ENCODE results near the gene ZNF429. TPM values are rescaled to one million over a fixed set of nuclear protein-coding genes. Genes with fewer than 3 reads are reported as not detected.
"Not testable (repeated sequence)": the region's sequence is repeated elsewhere in the genome, so short reads cannot be mapped to it uniquely, and the experiment has no call there.

ZNF429 gene
- 10 to 100 TPM; 30.7 to 30.9 TPM for total RNA-seq
- 10 to 100 TPM; 23.0 to 37.8 (median 34.9) TPM for polyA plus RNA-seq
- total RNA-seq = 10.2 to 42.1 (median 23.5) reads per million in 6 experiments

GRCh38 chr19:21505459-21506451 lies at the start of gene ZNF429:
Gene ZNF429 (plus strand): TSS chr19:21505602. CDS start chr19:21505772, 170 bp downstream.
- DNase-seq (peak; percentile 68 to 96 (median 90)), ATAC-seq (peak; percentile 99)
- H3K27me3 Mint-ChIP-seq = no peaks in the 10 kb centered on the region
- POLR2A ChIA-PET = interaction anchor here (0.5 to 2.9 kb wide), 38 partner anchors 9 to 1889 kb away, joined by 3 to 38 read pairs (median 5); partner anchors contain the start of genes ZNF100, ZNF253, ZNF257 and ZNF43
- H3K9me3 Mint-ChIP-seq = peaks cover 0 to 38% (median 4%) of the 10 kb centered on the region in 9 donors
- peaks cover 10 to 54% (median 43%) of the 10 kb centered on the region in 4 donors for H3K4me1 Mint-ChIP-seq
- H3K4me3 Mint-ChIP-seq = peak within 1 kb of the TSS; percentile 99 to 100 (median 100)
- H3K27ac Mint-ChIP-seq = peak within 1 kb of the TSS; percentile 96 to 100 (median 100)
- H3K36me3 Mint-ChIP-seq = peaks cover 14 to 23% (median 18%) of the 10 kb centered on the region in 3 donors

- ATAC-seq (no peak), DNase-seq (no peak)
Observed at GRCh38 chr19:21460686-21461085, 44.7 kb upstream of the ZNF429 start.

GRCh38 chr19:21462540-21462939 lies 42.9 kb upstream of the ZNF429 start:
- POLR2A ChIA-PET = no interaction called here
- peaks cover 5 to 7% (median 6%) of the 10 kb centered on the region in 4 donors for H3K4me1 Mint-ChIP-seq
- H3K4me3 Mint-ChIP-seq = peak overlapping the region in 1 of 10 donors; percentile 14
- peaks cover 2 to 15% (median 8%) of the 10 kb centered on the region in 5 donors for H3K27me3 Mint-ChIP-seq
- ATAC-seq (no peak), DNase-seq (no peak)
- H3K27ac Mint-ChIP-seq = no peak overlapping the region
- peaks cover 0 to 49% (median 19%) of the 10 kb centered on the region in 9 donors for H3K9me3 Mint-ChIP-seq
- peaks cover 13 to 23% (median 21%) of the 10 kb centered on the region in 3 donors for H3K36me3 Mint-ChIP-seq

More at GRCh38 chr19:21460686-21461085, 44.7 kb upstream of the ZNF429 start:
- Mint-ChIP-seq H3K27me3 (peaks cover 2 to 8% (median 7%) of the 10 kb centered on the region in 5 donors), H3K9me3 (peaks cover 0 to 57% (median 20%) of the 10 kb centered on the region in 9 donors), H3K36me3 (peaks cover 13 to 32% (median 26%) of the 10 kb centered on the region in 3 donors), H3K4me1 (peaks cover 5 to 7% (median 6%) of the 10 kb centered on the region in 4 donors), H3K27ac (no peak overlapping the region), H3K4me3 (no peak overlapping the region)
- POLR2A ChIA-PET = interaction anchor here (0.7 kb wide), 1 partner anchor 91 kb away, joined by 4 read pairs; no protein-coding TSS in a partner anchor

- Mint-ChIP-seq H3K4me3 (peak overlapping the region; percentile 56 to 88 (median 85)), H3K36me3 (peaks cover 10 to 17% (median 16%) of the 10 kb centered on the region in 3 donors), H3K27me3 (peaks cover 2 to 15% (median 8%) of the 10 kb centered on the region in 5 donors), H3K27ac (peak overlapping the region in 5 of 10 donors; percentile 15 to 84 (median 71)), H3K4me1 (peaks cover 5 to 7% (median 6%) of the 10 kb centered on the region in 4 donors), H3K9me3 (peaks cover 0 to 43% (median 14%) of the 10 kb centered on the region in 9 donors)
- POLR2A ChIA-PET = no interaction called here
- DNase-seq = peak in 5 of 10 donors; percentile 16 to 32 (median 27)
- ATAC-seq = peak; percentile 78 to 96
Observed at GRCh38 chr19:21463449-21464105, 41.8 kb upstream of the ZNF429 start.

- H3K4me3 Mint-ChIP-seq = no peak overlapping the region
- H3K27me3 Mint-ChIP-seq = peaks cover 2 to 15% (median 8%) of the 10 kb centered on the region in 5 donors
- H3K36me3 Mint-ChIP-seq = peaks cover 8 to 11% (median 10%) of the 10 kb centered on the region in 3 donors
- DNase-seq = no peak
- peaks cover 5 to 7% (median 6%) of the 10 kb centered on the region in 4 donors for H3K4me1 Mint-ChIP-seq
- ATAC-seq = no peak
- POLR2A ChIA-PET = no interaction called here
- H3K9me3 Mint-ChIP-seq = peaks cover 0 to 41% (median 7%) of the 10 kb centered on the region in 9 donors
- no peak overlapping the region for H3K27ac Mint-ChIP-seq
Observed at GRCh38 chr19:21466627-21467026, 38.8 kb upstream of the ZNF429 start.

- H3K4me3 Mint-ChIP-seq = no peak overlapping the region
- no peak for DNase-seq
- peaks cover 2 to 10% (median 3%) of the 10 kb centered on the region in 5 donors for H3K27me3 Mint-ChIP-seq
Observed at GRCh38 chr19:21468791-21469190, 36.6 kb upstream of the ZNF429 start.

GRCh38 chr19:21472507-21472906 lies 32.9 kb upstream of the ZNF429 start:
- H3K4me1 Mint-ChIP-seq = peaks cover 0 to 10% (median 4%) of the 10 kb centered on the region in 4 donors
- H3K36me3 Mint-ChIP-seq = peaks cover 0 to 2% (median 0%) of the 10 kb centered on the region in 3 donors
- no peak overlapping the region for H3K27ac Mint-ChIP-seq
- peaks cover 0 to 11% (median 2%) of the 10 kb centered on the region in 5 donors for H3K27me3 Mint-ChIP-seq
- peaks cover 0 to 36% (median 0%) of the 10 kb centered on the region in 9 donors for H3K9me3 Mint-ChIP-seq
- H3K4me3 Mint-ChIP-seq = no peak overlapping the region
- DNase-seq = no peak
- ATAC-seq = no peak
- POLR2A ChIA-PET = no interaction called here

More at GRCh38 chr19:21468791-21469190, 36.6 kb upstream of the ZNF429 start:
- POLR2A ChIA-PET = interaction anchor here (0.7 kb wide), 1 partner anchor 1401 kb away, joined by 4 read pairs; no protein-coding TSS in a partner anchor
- peaks cover 0 to 33% (median 3%) of the 10 kb centered on the region in 9 donors for H3K9me3 Mint-ChIP-seq
- H3K4me1 Mint-ChIP-seq = peaks cover 2 to 3% (median 2%) of the 10 kb centered on the region in 4 donors
- no peak overlapping the region for H3K27ac Mint-ChIP-seq
- peaks cover 1 to 2% (median 1%) of the 10 kb centered on the region in 3 donors for H3K36me3 Mint-ChIP-seq
- ATAC-seq = no peak

- POLR2A ChIA-PET = no interaction called here
- Mint-ChIP-seq H3K27ac (no peak overlapping the region), H3K9me3 (peaks cover 0 to 44% (median 0%) of the 10 kb centered on the region in 9 donors), H3K36me3 (peaks cover 0 to 2% (median 0%) of the 10 kb centered on the region in 3 donors), H3K4me1 (peaks cover 0 to 10% (median 4%) of the 10 kb centered on the region in 4 donors), H3K4me3 (peak overlapping the region; percentile 44 to 77 (median 68)), H3K27me3 (peaks cover 0 to 11% (median 2%) of the 10 kb centered on the region in 5 donors)
- ATAC-seq = peak; percentile 99 to 100
- DNase-seq = peak; percentile 57 to 80 (median 68)
Observed at GRCh38 chr19:21474671-21475181, 30.7 kb upstream of the ZNF429 start.

- ATAC-seq, H3K4me3 Mint-ChIP-seq, DNase-seq, H3K27me3 Mint-ChIP-seq, H3K36me3 Mint-ChIP-seq, POLR2A ChIA-PET, H3K4me1 Mint-ChIP-seq: not testable (repeated sequence)
- Mint-ChIP-seq H3K27ac (peak overlapping the region in 1 of 10 donors; percentile 74), H3K9me3 (peaks cover 0 to 42% (median 0%) of the 10 kb centered on the region in 9 donors)
Observed at GRCh38 chr19:21482361-21482760, 23.0 kb upstream of the ZNF429 start.

GRCh38 chr19:21482863-21483276 lies 22.5 kb upstream of the ZNF429 start:
- Mint-ChIP-seq H3K27ac (peak overlapping the region in 3 of 10 donors; percentile 27 to 74 (median 29)), H3K27me3 (no peaks in the 10 kb centered on the region), H3K4me3 (peak overlapping the region in 3 of 10 donors; percentile 26 to 61 (median 41)), H3K9me3 (peaks cover 0 to 43% (median 0%) of the 10 kb centered on the region in 9 donors), H3K36me3 (peaks cover 0 to 5% (median 0%) of the 10 kb centered on the region in 3 donors), H3K4me1 (peaks cover 0 to 10% (median 3%) of the 10 kb centered on the region in 4 donors)
- ATAC-seq = peak; percentile 86 to 89
- DNase-seq = peak; percentile 41 to 81 (median 66)
- POLR2A ChIA-PET = interaction anchor here (1.0 to 2.3 kb wide), 2 partner anchors 23 to 98 kb away, joined by 3 to 7 read pairs; partner anchors contain the start of gene ZNF429

GRCh38 chr19:21483589-21484170 lies 21.7 kb upstream of the ZNF429 start:
- ATAC-seq = peak; percentile 67 to 70
- Mint-ChIP-seq H3K27ac (peak overlapping the region in 2 of 10 donors; percentile 25 to 33), H3K9me3 (peaks cover 0 to 49% (median 0%) of the 10 kb centered on the region in 9 donors), H3K36me3 (peaks cover 0 to 8% (median 0%) of the 10 kb centered on the region in 3 donors), H3K4me3 (peak overlapping the region in 3 of 10 donors; percentile 26 to 72 (median 65)), H3K4me1 (peaks cover 0 to 10% (median 3%) of the 10 kb centered on the region in 4 donors), H3K27me3 (no peaks in the 10 kb centered on the region)
- POLR2A ChIA-PET = interaction anchor here (1.0 to 2.3 kb wide), 2 partner anchors 22 to 98 kb away, joined by 3 to 7 read pairs; partner anchors contain the start of gene ZNF429
- DNase-seq = peak; percentile 31 to 78 (median 54)
